ENCODE data around the gene MTA3. TPM values are rescaled to one million over a fixed set of nuclear protein-coding genes. Genes with fewer than 3 reads are reported as not detected.

Gene MTA3
- total RNA-seq, 2 donors from 2014 or later = 18.7 to 21.2 TPM

- no peak overlapping the region for H3K27ac Mint-ChIP-seq
- no peaks in the 10 kb centered on the region for H3K36me3 Mint-ChIP-seq
- DNase-seq (ENCODE audit: low spot score) (no peak), ATAC-seq (no peak)
- H3K4me3 Mint-ChIP-seq = no peak overlapping the region
- H3K27me3 Mint-ChIP-seq = no peaks in the 10 kb centered on the region
- no peaks in the 10 kb centered on the region for H3K9me3 Mint-ChIP-seq
- H3K4me1 Mint-ChIP-seq (ENCODE audit: low read depth in 2 of 2) = no peaks in the 10 kb centered on the region
These were observed 212.7 kb downstream of the MTA3 start for GRCh38 chr2:42781181-42781580.

GRCh38 chr2:42783511-42783910 lies 215.1 kb downstream of the MTA3 start:
- DNase-seq (ENCODE audit: low spot score) (no peak), ATAC-seq (no peak)
- H3K36me3 Mint-ChIP-seq = no peaks in the 10 kb centered on the region
- peaks cover 0 to 11% of the 10 kb centered on the region in 2 donors for H3K4me1 Mint-ChIP-seq (ENCODE audit: low read depth in 2 of 2)
- H3K27me3 Mint-ChIP-seq = no peaks in the 10 kb centered on the region
- H3K9me3 Mint-ChIP-seq = no peaks in the 10 kb centered on the region
- no peak overlapping the region for H3K27ac Mint-ChIP-seq
- no peak overlapping the region for H3K4me3 Mint-ChIP-seq

- no peaks in the 10 kb centered on the region for H3K36me3 Mint-ChIP-seq
- DNase-seq (ENCODE audit: low spot score) (no peak), ATAC-seq (no peak)
- H3K27ac Mint-ChIP-seq = no peak overlapping the region
- no peaks in the 10 kb centered on the region for H3K27me3 Mint-ChIP-seq
- H3K4me1 Mint-ChIP-seq (ENCODE audit: low read depth in 2 of 2) = peaks cover 0 to 13% of the 10 kb centered on the region in 2 donors
- H3K9me3 Mint-ChIP-seq = no peaks in the 10 kb centered on the region
- no peak overlapping the region for H3K4me3 Mint-ChIP-seq
These were observed 215.9 kb downstream of the MTA3 start for GRCh38 chr2:42784204-42784880.

GRCh38 chr2:42786561-42787345 lies 218.3 kb downstream of the MTA3 start:
- Mint-ChIP-seq H3K36me3 (no peaks in the 10 kb centered on the region), H3K27me3 (peaks cover 11 to 17% of the 10 kb centered on the region in 2 donors), H3K9me3 (no peaks in the 10 kb centered on the region), H3K27ac (no peak overlapping the region), H3K4me3 (no peak overlapping the region), H3K4me1 (ENCODE audit: low read depth in 2 of 2) (peaks cover 4 to 18% of the 10 kb centered on the region in 2 donors)
- ATAC-seq = peak in 1 of 2 donors; percentile 3
- DNase-seq (ENCODE audit: low spot score) = no peak

- ATAC-seq (no peak), DNase-seq (ENCODE audit: low spot score) (no peak)
- H3K9me3 Mint-ChIP-seq = no peaks in the 10 kb centered on the region
- no peak overlapping the region for H3K27ac Mint-ChIP-seq
- no peaks in the 10 kb centered on the region for H3K36me3 Mint-ChIP-seq
- H3K27me3 Mint-ChIP-seq = peaks cover 17 to 20% of the 10 kb centered on the region in 2 donors
- peaks cover 8 to 21% of the 10 kb centered on the region in 2 donors for H3K4me1 Mint-ChIP-seq (ENCODE audit: low read depth in 2 of 2)
- H3K4me3 Mint-ChIP-seq = no peak overlapping the region
These were observed 219.0 kb downstream of the MTA3 start for GRCh38 chr2:42787424-42787787.

GRCh38 chr2:42787788-42788477 lies 219.5 kb downstream of the MTA3 start:
- DNase-seq (ENCODE audit: low spot score) = no peak

GRCh38 chr2:42788478-42788793 lies 220.0 kb downstream of the MTA3 start:
- ATAC-seq = no peak
- no peak for DNase-seq (ENCODE audit: low spot score)
- Mint-ChIP-seq H3K4me3 (no peak overlapping the region), H3K4me1 (ENCODE audit: low read depth in 2 of 2) (peaks cover 8 to 21% of the 10 kb centered on the region in 2 donors), H3K9me3 (no peaks in the 10 kb centered on the region), H3K27me3 (peaks cover 18 to 20% of the 10 kb centered on the region in 2 donors), H3K36me3 (no peaks in the 10 kb centered on the region), H3K27ac (no peak overlapping the region)

More at GRCh38 chr2:42787788-42788477, 219.5 kb downstream of the MTA3 start:
- Mint-ChIP-seq H3K27me3 (peaks cover 17 to 20% of the 10 kb centered on the region in 2 donors), H3K4me1 (ENCODE audit: low read depth in 2 of 2) (peaks cover 8 to 21% of the 10 kb centered on the region in 2 donors), H3K36me3 (no peaks in the 10 kb centered on the region), H3K4me3 (no peak overlapping the region), H3K27ac (no peak overlapping the region), H3K9me3 (no peaks in the 10 kb centered on the region)
- peak; percentile 40 to 69 for ATAC-seq

GRCh38 chr2:42788882-42789281 lies 220.4 kb downstream of the MTA3 start:
- peaks cover 23% of the 10 kb centered on the region in 2 donors for H3K27me3 Mint-ChIP-seq
- ATAC-seq = no peak
- peaks cover 8 to 24% of the 10 kb centered on the region in 2 donors for H3K4me1 Mint-ChIP-seq (ENCODE audit: low read depth in 2 of 2)
- no peak overlapping the region for H3K4me3 Mint-ChIP-seq
- DNase-seq (ENCODE audit: low spot score) = no peak
- H3K36me3 Mint-ChIP-seq = no peaks in the 10 kb centered on the region
- no peak overlapping the region for H3K27ac Mint-ChIP-seq
- no peaks in the 10 kb centered on the region for H3K9me3 Mint-ChIP-seq

- Mint-ChIP-seq H3K4me1 (ENCODE audit: low read depth in 2 of 2) (peaks cover 8 to 25% of the 10 kb centered on the region in 2 donors), H3K36me3 (no peaks in the 10 kb centered on the region), H3K27ac (no peak overlapping the region), H3K27me3 (peaks cover 26 to 32% of the 10 kb centered on the region in 2 donors), H3K9me3 (no peaks in the 10 kb centered on the region), H3K4me3 (no peak overlapping the region)
- ATAC-seq (no peak), DNase-seq (ENCODE audit: low spot score) (no peak)
These were observed 221.3 kb downstream of the MTA3 start for GRCh38 chr2:42789751-42790150.

- H3K4me1 Mint-ChIP-seq (ENCODE audit: low read depth in 2 of 2) = peaks cover 13 to 22% of the 10 kb centered on the region in 2 donors
- H3K27ac Mint-ChIP-seq = peak overlapping the region in 1 of 2 donors; percentile 0
- ATAC-seq (no peak), DNase-seq (ENCODE audit: low spot score) (no peak)
- no peaks in the 10 kb centered on the region for H3K9me3 Mint-ChIP-seq
- peak overlapping the region; percentile 70 for H3K4me3 Mint-ChIP-seq
- H3K36me3 Mint-ChIP-seq = no peaks in the 10 kb centered on the region
- peaks cover 39 to 48% of the 10 kb centered on the region in 2 donors for H3K27me3 Mint-ChIP-seq
These were observed 223.2 kb downstream of the MTA3 start for GRCh38 chr2:42791606-42792005.

- peaks cover 40 to 49% of the 10 kb centered on the region in 2 donors for H3K27me3 Mint-ChIP-seq
- H3K27ac Mint-ChIP-seq = peak overlapping the region in 1 of 2 donors; percentile 0
These were observed 223.7 kb downstream of the MTA3 start for GRCh38 chr2:42792087-42792582.

GRCh38 chr2:42792583-42793333 lies 224.3 kb downstream of the MTA3 start, which contains the start of gene HAAO:
TSS of gene HAAO (minus strand) at chr2:42792583. CDS start at chr2:42792536, 47 bp downstream.
- peak within 1 kb of the TSS in 1 of 2 donors; percentile 0 for H3K27ac Mint-ChIP-seq
- no peaks in the 10 kb centered on the region for H3K36me3 Mint-ChIP-seq
- peak within 1 kb of the TSS; percentile 70 for H3K4me3 Mint-ChIP-seq
- DNase-seq (ENCODE audit: low spot score) = no peak
- no peaks in the 10 kb centered on the region for H3K9me3 Mint-ChIP-seq
- ATAC-seq = peak; percentile 48 to 51
- H3K27me3 Mint-ChIP-seq = peaks cover 40 to 49% of the 10 kb centered on the region in 2 donors
- H3K4me1 Mint-ChIP-seq (ENCODE audit: low read depth in 2 of 2) = peaks cover 14 to 21% of the 10 kb centered on the region in 2 donors

More at GRCh38 chr2:42792087-42792582, 223.7 kb downstream of the MTA3 start:
- ATAC-seq (peak; percentile 37 to 51), DNase-seq (ENCODE audit: low spot score) (no peak)
- H3K9me3 Mint-ChIP-seq = no peaks in the 10 kb centered on the region
- peaks cover 14 to 22% of the 10 kb centered on the region in 2 donors for H3K4me1 Mint-ChIP-seq (ENCODE audit: low read depth in 2 of 2)
- H3K36me3 Mint-ChIP-seq = no peaks in the 10 kb centered on the region
- peak overlapping the region; percentile 70 for H3K4me3 Mint-ChIP-seq

All from natural killer cell treated with Interleukin-12 subunit alpha and Interleukin-12 subunit beta and Interleukin-15 and Interleukin-18, amount 100 ng/mL, for 72 hours (primary cell).